GM19395 (cell line): Measurements from ENCODE around the gene ALG1.

Experiments
- ATAC-seq: cut with Tn5 transposase; IDR thresholded peaks from one replicate; pipeline ENCODE4 v1.9.1; 2021; ENCODE audit warnings: mild to moderate bottlenecking, moderate library complexity; ENCODE audit not compliant: unreplicated experiment

Gene ALG1

GRCh38 chr16:5071681-5072333 is at the start of gene ALG1:
Gene ALG1 (plus strand): TSS chr16:5071843. CDS start chr16:5071850, 7 bp downstream.
- ATAC-seq, result peak; percentile 80

- ATAC-seq, result no peak
Observed at GRCh38 chr16:5022521-5022920, 49.1 kb upstream of the ALG1 start.

GRCh38 chr16:5024632-5025031 is 47.0 kb upstream of the ALG1 start:
- no peak for ATAC-seq

GRCh38 chr16:5025171-5025632 is 46.4 kb upstream of the ALG1 start:
- ATAC-seq, result no peak

GRCh38 chr16:5026664-5027063 is 45.0 kb upstream of the ALG1 start:
- ATAC-seq, result no peak

GRCh38 chr16:5027086-5027485 is 44.6 kb upstream of the ALG1 start:
- ATAC-seq, result no peak

GRCh38 chr16:5027575-5028235 is 43.9 kb upstream of the ALG1 start:
- ATAC-seq, result no peak

- ATAC-seq, result no peak
Observed at GRCh38 chr16:5028950-5029475, 42.6 kb upstream of the ALG1 start.

GRCh38 chr16:5030251-5030870 is 41.3 kb upstream of the ALG1 start:
- ATAC-seq, result no peak

- ATAC-seq, result no peak
Observed at GRCh38 chr16:5031601-5032000, 40.0 kb upstream of the ALG1 start.

- ATAC-seq, result no peak
Observed at GRCh38 chr16:5032748-5033167, 38.9 kb upstream of the ALG1 start.

GRCh38 chr16:5033256-5034166 is 38.1 kb upstream of the ALG1 start, which contains the start of gene NAGPA:
Gene NAGPA (minus strand): TSS chr16:5033935. CDS start chr16:5033914, 21 bp downstream.
- peak; percentile 80 for ATAC-seq

- no peak for ATAC-seq
Observed at GRCh38 chr16:5034167-5034523, 37.5 kb upstream of the ALG1 start.

GRCh38 chr16:5035909-5036227 is 35.8 kb upstream of the ALG1 start:
- no peak for ATAC-seq

- no peak for ATAC-seq
Observed at GRCh38 chr16:5036228-5037156, 35.2 kb upstream of the ALG1 start.

- ATAC-seq, result no peak
Observed at GRCh38 chr16:5040451-5040850, 31.2 kb upstream of the ALG1 start.

- ATAC-seq, result peak; percentile 84
Observed at GRCh38 chr16:5041600-5042133, 30.0 kb upstream of the ALG1 start.

- ATAC-seq, result no peak
Observed at GRCh38 chr16:5042574-5043171, 29.0 kb upstream of the ALG1 start.

GRCh38 chr16:5044011-5044540 is 27.6 kb upstream of the ALG1 start:
- no peak for ATAC-seq
